Suprapubic skin (tissue), 4 donors: ENCODE results near the gene ISLR.

Experiments used
- CTCF ChIP-seq, 2 donors: fragments of 200-600 bp in 1 of 2; fragments of 450-650 bp in 1 of 2; sonication (generic) in 1 of 2; IDR thresholded peaks; one replicate each; pipeline ENCODE4 v1.5.1; 2016 to 2019; ENCODE audit warnings: antibody characterized with exemption in 2 of 2, mild to moderate bottlenecking in 1 of 2, moderate library complexity in 1 of 2
- EP300 ChIP-seq: sonication (generic); formaldehyde crosslinking; IDR thresholded peaks from one replicate; pipeline ENCODE4 v1.6.1; 2017; ENCODE audit warnings: antibody characterized with exemption
- POLR2A ChIP-seq, 2 donors: fragments of 450-650 bp; IDR thresholded peaks; one replicate each; pipeline ENCODE4 v1.6.1; 2017; ENCODE audit warnings: antibody characterized with exemption in 2 of 2, mild to moderate bottlenecking in 2 of 2, moderate library complexity in 2 of 2
- POLR2AphosphoS5 ChIP-seq, 3 donors: sonication (generic); formaldehyde crosslinking; IDR thresholded peaks; one replicate each; pipeline ENCODE4 v1.6.1; 2017; ENCODE audit warnings: antibody characterized with exemption in 3 of 3

- TF ChIP-seq CTCF (IDR thresholded peaks at IDR 0.05) (no peak), POLR2A (IDR thresholded peaks at IDR 0.05) (no peak), EP300 (no peak), POLR2AphosphoS5 (IDR thresholded peaks at IDR 0.05) (no peak)
These were observed 48.8 kb upstream of the ISLR start for GRCh38 chr15:74124759-74125158.
